Right forelimb (tissue), 1 donor: ENCODE results near the gene OR6B1.
"Not testable (repeated sequence)": the region's sequence is repeated elsewhere in the genome, so short reads cannot be mapped to it uniquely, and the experiment has no call there.

Experiments used
- DNase-seq: peaks from one replicate; pipeline ENCODE4 v3.0.0-alpha.2; 2018

OR6B1 gene

DNA sequence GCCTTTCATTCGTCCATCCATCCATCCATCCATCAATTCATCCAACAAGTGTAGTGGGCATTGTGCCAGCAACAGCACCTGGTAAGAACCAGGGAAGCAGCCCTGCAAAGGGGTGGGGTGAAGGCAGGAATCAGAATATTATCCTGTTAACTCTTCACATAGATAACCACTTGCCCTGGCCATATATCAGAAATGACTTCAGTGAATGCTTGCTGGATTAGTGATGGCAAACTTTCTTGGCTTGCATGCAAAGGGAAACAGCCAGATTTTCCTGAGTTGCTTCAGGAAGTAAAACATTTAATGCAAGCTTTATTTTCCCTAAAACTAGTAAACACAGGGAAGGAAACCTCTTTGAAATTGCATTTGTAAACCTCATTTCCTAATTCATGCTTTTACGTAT, 49.4 kb downstream of the OR6B1 start:
- DNase-seq: no peak

DNA sequence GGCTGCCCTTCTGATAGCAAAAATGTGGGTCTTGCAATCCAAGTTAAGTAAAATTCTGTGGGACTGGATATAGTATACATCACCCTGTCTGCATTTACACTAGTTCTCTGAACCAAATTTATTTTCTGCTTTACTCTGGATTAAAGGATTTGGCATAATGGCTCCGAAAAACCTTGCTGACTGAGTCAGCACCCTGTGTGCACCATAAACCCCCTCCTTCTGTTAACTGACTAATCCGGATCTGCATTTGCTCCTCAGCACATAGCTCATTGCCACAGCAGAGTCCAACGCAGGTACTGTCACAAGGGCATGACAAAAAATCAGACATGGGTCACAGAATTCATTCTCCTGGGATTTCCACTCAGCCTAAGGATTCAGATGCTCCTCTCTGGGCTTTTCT, 50.0 kb downstream of the OR6B1 start:
- no peak for DNase-seq

DNA sequence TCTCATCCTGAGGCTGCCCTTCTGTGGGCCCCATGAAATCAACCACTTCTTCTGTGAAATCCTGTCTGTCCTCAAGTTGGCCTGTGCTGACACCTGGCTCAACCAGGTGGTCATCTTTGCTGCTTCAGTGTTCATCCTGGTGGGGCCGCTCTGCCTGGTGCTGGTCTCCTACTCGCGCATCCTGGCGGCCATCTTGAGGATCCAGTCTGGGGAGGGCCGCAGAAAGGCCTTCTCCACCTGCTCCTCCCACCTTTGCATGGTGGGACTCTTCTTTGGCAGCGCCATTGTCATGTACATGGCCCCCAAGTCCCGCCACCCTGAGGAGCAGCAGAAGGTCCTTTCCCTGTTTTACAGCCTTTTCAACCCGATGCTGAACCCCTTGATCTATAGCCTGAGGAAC, 50.8 kb downstream of the OR6B1 start:
- not testable (repeated sequence) for DNase-seq

DNA sequence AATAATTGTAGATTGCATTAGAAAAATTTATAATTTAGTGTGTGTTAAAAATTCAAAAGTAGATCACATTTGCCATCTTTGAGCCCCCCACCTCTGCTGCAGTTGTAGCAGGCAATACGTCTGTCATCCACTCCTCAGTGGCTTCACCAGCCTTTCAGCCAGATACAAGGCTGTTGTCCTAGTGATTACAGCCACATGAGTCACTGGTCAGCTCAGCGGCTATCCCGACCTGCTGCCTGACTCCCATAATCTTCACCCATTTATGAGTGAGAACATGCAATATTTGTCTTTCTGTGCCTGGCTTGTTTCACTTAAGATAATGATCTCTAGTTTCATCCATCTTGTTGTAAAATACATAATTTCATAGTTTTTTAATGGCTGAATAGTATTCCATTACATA, 57.8 kb downstream of the OR6B1 start:
- no peak for DNase-seq
